ENCODE data around the gene CANX.

GRCh38 chr5:179769796-179770195 lies 71.0 kb downstream of the CANX start:
- no peak for TF ChIP-seq POLR2A (IDR thresholded peaks at IDR 0.05; ENCODE audit: insufficient read depth in 1 of 2, low read depth in 2 of 2, low read length in 2 of 2)
- TF ChIP-seq, protein P1, sequence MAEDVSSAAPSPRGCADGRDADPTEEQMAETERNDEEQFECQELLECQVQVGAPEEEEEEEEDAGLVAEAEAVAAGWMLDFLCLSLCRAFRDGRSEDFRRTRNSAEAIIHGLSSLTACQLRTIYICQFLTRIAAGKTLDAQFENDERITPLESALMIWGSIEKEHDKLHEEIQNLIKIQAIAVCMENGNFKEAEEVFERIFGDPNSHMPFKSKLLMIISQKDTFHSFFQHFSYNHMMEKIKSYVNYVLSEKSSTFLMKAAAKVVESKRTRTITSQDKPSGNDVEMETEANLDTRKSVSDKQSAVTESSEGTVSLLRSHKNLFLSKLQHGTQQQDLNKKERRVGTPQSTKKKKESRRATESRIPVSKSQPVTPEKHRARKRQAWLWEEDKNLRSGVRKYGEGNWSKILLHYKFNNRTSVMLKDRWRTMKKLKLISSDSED (CRISPR knock-in tag; IDR thresholded peaks at IDR 0.05) = no peak
- TF ChIP-seq NBN (conservative IDR thresholded peaks at IDR 0.05) = no peak
- TF ChIP-seq GABPA (IDR thresholded peaks at IDR 0.05; ENCODE audit: low read depth, low read length) = no peak
- TF ChIP-seq GABPA (CRISPR knock-in tag; IDR thresholded peaks at IDR 0.05; ENCODE audit: low read depth) = no peak
- no peak for TF ChIP-seq SMARCE1 (IDR thresholded peaks at IDR 0.05; ENCODE audit: borderline replicate concordance)
- TF ChIP-seq BCL6 (CRISPR knock-in tag; IDR thresholded peaks at IDR 0.05) = no peak

Data from HepG2 (cell line).